GM21825 (cell line): ENCODE measurements around the gene POTEE.
"Not testable (repeated sequence)": the region's sequence is repeated elsewhere in the genome, so short reads cannot be mapped to it uniquely, and the experiment has no call there.

ENCODE experiments used
- ATAC-seq: cut with Tn5 transposase; IDR thresholded peaks from one replicate; pipeline ENCODE4 v1.9.1; 2021; ENCODE audit warnings: mild to moderate bottlenecking, moderate library complexity; ENCODE audit not compliant: unreplicated experiment

POTEE gene

DNA sequence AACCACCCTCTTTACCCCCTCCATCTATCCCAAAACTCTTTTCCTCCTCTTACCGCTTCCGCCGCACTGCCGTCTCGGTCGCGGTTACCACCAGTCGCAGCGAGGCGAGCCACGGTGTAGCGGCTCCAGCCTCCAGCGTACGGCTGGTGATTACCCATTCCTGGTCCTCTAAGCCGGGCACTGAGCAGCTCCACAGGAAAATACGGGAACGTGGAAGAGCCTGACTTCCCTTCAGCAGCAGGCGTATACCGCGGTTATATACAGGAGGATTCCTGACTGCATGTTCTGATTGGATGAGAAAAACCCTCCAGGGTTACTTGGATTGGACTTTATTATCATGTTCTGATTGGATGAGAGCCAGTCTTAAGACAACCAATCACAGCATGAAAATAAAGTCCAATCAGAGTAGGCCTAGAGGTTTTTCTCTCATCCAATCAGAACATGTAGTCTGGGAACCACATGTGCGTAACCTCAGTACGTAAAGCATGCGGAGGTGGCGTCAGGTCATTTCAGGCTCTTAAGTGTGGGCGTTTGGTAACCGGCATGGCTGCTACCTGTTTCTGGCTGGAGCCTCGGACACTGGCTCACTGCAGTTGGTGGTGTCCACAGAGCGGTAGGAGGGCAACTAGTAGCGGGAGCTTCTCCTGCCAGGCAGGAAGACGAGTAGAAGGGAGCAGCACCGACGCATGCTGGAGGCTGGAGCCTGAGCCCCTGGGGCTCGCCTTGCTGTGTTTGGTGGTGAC lies at the start of gene POTEE:
Gene POTEE (plus strand): TSS at position 507 of the 743 bp plus-strand sequence. CDS start 8,867 bp downstream, outside the sequence.
- not testable (repeated sequence) for ATAC-seq

DNA sequence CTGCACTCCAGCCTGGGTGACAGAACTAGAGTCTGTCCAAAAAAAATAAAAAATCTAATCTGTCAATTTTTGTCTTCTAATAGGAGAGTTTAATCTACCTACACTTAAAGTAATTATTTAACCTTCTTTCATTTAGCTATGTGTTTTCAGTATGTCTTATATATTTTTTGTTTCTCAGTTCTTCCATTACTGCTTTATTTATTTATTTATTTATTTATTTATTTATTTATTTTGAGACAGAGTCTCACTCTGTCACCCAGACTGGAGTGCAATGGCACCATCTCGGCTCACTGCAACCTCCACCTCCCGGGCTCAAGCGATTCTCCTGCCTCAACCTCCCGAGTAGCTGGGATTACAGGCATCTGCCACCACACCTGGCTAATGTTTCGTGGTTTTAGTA lies 43.8 kb upstream of the POTEE start:
- not testable (repeated sequence) for ATAC-seq

DNA sequence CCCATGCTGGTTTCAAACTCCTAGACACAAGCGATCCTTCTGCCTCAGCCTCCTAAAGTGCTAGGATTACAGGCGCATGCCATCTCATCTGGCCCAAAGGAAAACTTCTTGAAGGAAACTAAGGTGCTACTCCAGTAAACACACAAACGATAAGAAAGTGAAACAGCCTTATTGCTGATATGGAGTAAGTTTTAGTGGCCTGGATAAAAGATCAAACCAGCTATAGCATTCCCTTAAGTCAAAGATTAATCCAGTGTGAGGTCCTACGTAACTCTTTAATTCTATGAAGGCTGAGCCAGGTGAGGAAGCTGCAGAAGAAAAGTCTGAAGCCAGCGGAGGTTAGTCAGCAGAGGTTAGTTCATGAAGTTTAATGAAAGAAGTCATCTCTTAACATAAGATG lies 40.8 kb upstream of the POTEE start:
- no peak for ATAC-seq

DNA sequence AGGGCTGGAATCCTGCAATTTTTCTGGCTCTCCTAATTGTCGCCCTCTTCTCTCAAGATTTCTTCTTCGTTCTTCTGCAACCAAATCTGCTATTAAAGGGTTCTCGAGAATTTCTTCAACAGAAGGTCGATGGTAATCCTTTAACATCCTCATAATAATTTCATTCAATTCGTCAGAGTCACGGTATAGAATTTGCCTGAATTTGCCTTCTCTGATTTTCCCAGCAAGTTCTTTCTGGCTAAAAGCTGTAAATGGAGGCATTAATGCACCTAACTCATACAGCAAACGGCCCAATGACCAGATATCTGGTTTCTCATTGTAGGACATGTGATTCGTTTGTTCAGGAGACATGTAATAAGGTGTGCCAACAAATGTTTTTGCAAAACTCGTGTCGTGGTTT lies 31.3 kb upstream of the POTEE start:
- not testable (repeated sequence) for ATAC-seq

DNA sequence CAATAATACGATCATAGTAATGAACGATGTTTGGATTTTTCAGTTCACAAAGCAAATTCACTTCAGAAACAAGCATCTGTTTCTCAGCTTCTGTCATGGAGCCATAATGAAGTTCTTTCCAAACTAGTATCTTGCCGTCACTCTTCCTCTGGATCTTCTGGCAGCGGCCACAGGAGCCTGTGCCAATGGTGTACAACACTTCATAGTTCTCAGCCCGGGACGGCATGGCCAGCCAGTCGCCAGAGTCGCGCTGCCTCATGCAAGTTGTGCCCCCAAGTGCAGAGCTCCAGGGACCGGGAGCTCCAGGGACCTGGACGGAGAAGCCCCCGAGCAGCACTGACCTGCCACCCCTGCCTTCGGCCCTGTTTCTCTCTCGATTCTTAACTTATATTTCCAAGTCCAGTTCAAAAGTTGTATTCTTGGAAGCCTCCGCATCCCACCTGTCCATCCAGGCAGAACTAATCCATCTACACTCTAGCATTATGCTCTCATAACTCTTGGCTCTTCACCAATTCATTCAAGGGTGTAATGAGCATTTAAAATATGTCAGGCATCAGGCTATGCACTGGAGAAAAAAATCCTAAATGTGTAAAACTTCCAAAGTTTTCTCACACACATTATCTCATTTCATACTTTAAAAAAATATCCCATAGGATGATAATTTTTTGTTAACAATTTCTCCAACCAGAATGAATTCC lies 30.5 kb upstream of the POTEE start:
- ATAC-seq = not testable (repeated sequence)

DNA sequence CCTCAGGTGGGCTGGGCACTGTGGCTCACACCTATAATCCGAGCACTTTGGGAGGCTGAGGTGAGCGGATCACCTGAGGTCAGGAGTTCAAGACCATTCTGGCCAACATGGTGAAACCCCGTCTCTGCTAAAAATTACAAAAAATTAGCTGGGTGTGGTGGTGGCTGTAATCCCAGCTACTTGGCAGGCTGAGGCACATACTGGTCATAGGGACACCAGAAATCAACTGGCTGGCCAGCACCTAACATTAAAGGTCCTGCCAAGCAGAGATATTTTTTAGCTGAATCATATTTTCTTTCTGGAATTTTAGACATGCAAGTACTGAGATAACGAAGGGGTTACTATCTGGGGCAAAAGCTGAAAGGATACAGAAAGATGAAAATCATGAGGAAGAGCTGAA lies 27.9 kb upstream of the POTEE start:
- ATAC-seq = not testable (repeated sequence)

DNA sequence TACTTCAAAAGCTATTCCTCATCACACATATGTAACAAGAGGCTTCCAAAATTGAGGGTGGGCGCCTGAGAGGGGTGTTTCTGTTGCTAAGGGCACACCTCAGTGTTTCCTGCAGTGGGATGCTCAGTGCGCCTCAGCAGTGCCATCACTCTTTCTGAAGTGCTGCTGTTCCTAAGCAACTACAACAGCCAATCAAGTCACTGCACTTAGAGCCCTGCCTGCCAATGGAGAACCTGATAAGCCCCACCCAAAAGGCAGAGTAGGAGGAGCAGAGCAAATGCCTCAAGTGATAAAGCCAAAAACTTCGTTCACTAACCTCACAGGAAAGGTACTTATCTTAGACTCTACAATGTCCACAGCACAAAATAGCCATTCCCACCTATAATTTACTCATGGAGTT lies 15.9 kb upstream of the POTEE start:
- not testable (repeated sequence) for ATAC-seq

DNA sequence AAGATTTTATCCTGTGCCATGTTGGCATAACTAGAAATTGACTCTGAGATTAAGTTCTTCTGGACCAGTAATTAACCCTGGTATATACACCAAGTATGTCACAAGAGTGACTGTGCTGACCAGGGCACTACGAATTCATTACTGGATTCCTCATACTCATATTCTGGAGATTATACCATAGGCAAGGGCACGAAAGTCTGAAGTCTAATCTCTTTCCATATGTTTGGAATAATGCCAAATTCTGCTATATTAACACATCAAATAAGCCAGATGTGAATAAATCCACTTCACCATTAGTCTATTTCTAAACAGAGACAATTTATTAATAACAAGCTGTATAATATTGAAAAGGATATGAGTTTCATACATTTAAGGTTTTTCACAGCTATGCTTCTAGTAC lies 13.2 kb upstream of the POTEE start:
- ATAC-seq = not testable (repeated sequence)

DNA sequence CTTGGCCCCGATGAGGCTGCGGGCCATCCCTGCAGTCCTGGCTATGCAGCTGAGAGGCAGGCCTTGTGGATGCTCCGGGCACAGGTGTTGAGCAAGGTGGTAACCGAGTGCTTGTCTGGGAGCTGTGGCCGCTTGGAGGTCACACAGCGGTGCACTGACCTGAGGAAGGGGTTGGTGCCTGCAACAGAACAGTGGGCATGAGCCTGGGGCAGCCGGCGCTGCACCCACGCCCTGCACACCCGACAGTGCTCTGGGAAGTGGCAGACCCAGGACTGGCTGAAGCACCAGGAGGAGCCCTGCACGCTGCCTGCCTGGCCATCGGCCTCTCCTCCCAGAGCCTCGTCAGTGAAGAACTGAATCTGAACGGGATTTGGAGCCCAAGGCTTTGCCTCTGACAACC lies 8.2 kb upstream of the POTEE start:
- ATAC-seq = no peak

DNA sequence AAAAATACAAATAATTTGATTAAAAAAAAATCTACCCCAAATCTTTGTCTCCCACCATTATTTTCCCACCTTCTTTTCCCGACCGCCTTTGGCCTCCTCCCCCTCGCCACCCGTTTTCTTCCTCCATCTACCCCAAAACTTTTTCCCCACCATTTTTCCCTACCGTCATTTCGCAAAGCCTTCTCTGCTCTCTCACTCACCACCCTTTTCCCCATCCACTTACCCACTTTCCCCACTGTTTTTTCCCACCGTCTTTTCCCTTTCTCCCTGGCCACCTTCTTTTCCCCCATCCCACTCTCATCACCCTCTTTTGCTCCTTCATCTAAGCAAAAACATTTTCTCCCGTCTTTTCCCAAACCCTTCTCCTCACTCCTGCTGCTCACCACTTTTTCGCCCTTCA lies 1.5 kb upstream of the POTEE start:
- not testable (repeated sequence) for ATAC-seq

DNA sequence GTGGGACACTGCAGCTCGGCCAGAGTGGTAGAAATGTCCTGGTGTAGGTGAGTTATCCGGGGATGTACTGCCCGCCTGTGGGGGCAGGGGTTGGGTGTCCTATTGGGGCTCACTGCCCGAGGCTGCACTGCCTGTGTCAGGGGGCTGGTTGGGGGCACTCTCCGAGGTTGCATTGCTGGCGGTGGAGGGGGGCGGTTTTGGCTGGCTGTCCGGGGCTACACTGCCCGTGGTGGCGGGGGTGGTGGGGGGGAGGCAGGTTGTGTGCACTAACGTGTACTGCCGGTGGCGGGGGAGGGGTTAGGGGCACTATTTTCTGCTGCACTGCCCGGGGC lies 403 bp downstream of the POTEE start:
- not testable (repeated sequence) for ATAC-seq

DNA sequence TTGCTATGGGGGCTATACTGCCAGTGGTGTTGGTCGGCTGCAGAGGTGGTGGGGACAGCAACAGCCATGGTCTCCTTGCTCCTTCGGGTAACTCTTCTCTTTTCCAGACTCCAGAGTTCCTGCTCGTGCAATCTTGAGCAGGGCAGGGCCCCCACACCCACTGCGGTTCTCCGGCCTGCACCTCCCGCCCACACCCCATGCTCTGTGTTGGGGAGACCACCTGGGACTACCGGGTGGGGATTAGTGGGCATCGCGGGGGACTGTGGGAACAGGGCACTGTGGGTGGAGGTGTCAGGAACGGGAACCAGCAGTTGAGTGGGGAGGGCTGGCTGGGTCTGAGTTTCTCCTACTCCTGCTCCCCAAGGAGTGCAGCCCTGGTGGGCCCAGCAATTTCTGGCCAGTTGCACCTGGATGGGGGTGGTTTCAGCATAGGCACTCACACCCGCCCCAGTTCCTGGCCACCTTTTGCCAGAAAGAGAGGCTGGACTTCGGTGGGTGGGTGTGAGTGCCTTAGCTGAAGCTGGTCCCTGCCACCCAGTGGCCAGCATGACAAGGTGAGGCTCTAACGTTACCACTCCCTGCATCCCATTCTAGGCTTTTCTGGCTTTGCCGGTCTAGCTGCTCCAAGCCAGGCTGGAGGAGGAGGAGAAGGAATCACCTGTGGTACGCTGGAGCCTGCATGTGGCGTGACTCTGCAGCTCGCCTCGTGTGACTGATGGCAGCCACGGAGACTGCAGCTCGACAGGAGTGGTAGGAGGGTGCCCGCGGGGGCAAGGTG lies 1.3 kb downstream of the POTEE start:
- not testable (repeated sequence) for ATAC-seq

DNA sequence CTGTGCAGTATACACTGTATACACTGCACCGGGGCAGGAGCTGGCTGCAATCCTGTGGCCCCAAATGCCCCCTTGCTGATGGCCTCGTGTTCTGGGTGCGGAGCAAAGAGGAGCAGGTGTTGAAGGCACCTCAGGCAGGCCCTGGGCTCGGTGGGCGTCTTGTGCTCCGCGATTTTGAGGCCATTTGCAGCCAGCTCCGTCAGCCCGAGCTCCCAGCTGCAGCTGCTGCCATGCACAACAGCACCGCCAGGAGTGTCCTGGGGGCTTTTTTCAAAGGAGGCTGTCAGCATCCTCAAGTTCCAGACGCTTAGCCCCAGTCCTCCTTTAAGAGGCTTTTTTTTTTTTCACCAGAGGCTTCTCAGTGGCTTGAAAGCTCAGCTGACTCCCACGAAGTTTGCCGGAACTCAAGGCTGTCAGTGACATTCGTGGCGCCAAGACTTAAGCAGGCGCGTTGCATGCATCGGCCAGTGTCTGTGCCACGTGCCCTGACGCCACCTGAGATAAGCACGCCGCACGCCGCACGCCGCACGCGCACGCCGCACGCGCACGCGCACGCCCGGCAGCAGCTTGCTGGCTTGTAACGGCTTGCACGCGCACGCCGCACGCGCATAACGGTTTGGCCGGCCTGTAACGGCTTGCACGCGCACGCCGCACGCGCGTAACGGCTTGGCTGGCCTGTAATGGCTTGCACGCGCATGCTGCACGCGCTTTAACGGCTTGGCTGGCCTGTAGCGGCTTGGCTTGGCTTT lies 8.1 kb downstream of the POTEE start:
- not testable (repeated sequence) for ATAC-seq

DNA sequence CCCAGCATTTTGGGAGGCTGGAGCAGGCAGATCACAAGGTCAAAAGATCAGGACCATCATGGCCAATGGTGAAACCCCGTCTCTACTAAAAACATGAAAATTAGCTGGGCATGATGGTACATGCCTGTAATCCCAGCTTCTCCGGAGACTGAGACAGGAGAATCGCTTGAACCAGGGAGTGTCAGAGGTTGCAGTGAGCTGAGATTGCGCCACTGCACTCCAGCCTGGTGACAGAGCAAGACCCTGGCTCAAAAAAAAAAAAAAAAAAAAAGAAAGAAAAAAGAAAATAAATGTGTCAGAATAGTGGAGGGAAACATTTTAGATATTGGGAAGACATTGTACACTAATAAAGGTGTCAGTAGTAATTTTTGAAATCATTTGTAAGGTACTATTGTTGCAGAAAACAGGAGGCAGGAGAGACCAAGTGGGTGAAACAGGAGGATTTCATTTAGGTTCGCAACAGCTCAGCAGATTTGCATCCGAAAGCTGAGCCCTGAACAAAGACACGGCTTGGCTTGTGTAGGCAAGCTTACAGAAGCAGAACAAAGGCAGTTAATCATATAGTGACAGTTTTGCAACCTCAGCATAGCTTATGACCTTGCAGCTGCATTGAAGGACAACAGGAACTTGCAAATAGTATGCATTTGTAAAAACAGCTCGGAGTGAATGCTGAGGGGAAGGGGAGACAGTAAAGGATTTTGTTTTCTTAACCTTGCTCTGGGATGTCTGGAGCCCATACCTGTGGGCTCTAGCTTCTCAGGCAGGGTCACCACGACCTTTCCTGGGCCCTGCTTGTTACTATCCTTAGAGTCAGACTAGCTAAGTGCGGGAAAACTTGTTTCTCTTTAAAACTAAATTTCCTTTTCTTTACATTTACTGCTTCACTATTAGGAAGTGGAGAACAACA lies 26.5 kb downstream of the POTEE start:
- not testable (repeated sequence) for ATAC-seq
